Stomach (tissue), 9 donors: Measurements from ENCODE around the gene GUCY2F. TPM values are rescaled to one million over a fixed set of nuclear protein-coding genes. Genes with fewer than 3 reads are reported as not detected.

Source experiments
- DNase-seq, 2 donors: peaks; one replicate each; pipeline versions ENCODE4 v3.0.0 to v3.0.0-alpha.2; 2013 to 2019
- H3K27ac ChIP-seq, 5 donors: fragments of 200-600 bp in 4 of 5; sonication (generic) in 4 of 5; one replicate each; pipeline ENCODE4 v1.5.1; 2013 to 2019; ENCODE audit warnings: mild to moderate bottlenecking in 1 of 5, moderate library complexity in 1 of 5
- H3K27me3 ChIP-seq, 3 donors: fragments of 200-600 bp; sonication (generic); one replicate each; pipeline ENCODE4 v1.5.1; 2017 to 2019; ENCODE audit warnings: mixed run types in 1 of 3
- H3K36me3 ChIP-seq, 4 donors: fragments of 200-600 bp; sonication (generic); 1 replicate in 3 of 4; 2 replicates in 1 of 4; pipeline ENCODE4 v1.5.1; 2016 to 2019
- H3K4me1 ChIP-seq, 4 donors: fragments of 200-600 bp; sonication (generic); one replicate each; pipeline ENCODE4 v1.5.1; 2016 to 2019
- H3K4me3 ChIP-seq, 4 donors: fragments of 200-600 bp; sonication (generic) in 3 of 4; one replicate each; pipeline ENCODE4 v1.5.1; 2016 to 2019; ENCODE audit warnings: mild to moderate bottlenecking in 1 of 4
- H3K9me3 ChIP-seq, 4 donors: fragments of 200-600 bp; sonication (generic); one replicate each; pipeline ENCODE4 v1.5.1; 2016 to 2019
- EP300 ChIP-seq: sonication (generic); formaldehyde crosslinking; IDR thresholded peaks from one replicate; pipeline ENCODE4 v1.6.1; 2017; ENCODE audit warnings: antibody characterized with exemption
- POLR2A ChIP-seq, 4 donors: fragments of 450-650 bp; IDR thresholded peaks; one replicate each; pipeline ENCODE4 v1.6.1; 2016; ENCODE audit warnings: antibody characterized with exemption in 4 of 4, control low read depth in 2 of 4, mild to moderate bottlenecking in 1 of 4, moderate library complexity in 1 of 4
- POLR2AphosphoS5 ChIP-seq, 3 donors: sonication (generic); formaldehyde crosslinking; IDR thresholded peaks; one replicate each; pipeline ENCODE4 v1.6.1; 2016; ENCODE audit warnings: antibody characterized with exemption in 3 of 3
- WGBS, 5 donors: extraction: QIAGEN DNeasy Blood & Tissue Kit in 3 of 5; methylation state at CpG; one replicate each; pipeline versions ENCODE4 v1.1.5 to v1.1.7; 2013 to 2018; 5-methylcytosine and 5-hydroxymethylcytosine counted together
- intact Hi-C: fragments of 100-400 bp; cut with DNase I; formaldehyde crosslinking; loops from one replicate; pipeline ENCODE4 v1.15.1; 2023; ENCODE audit warnings: low total_unique reads
- polyA plus RNA-seq, 3 donors: library from polyadenylated mRNA; stranded (reverse); fragments of 200-250 nt; gene quantifications; one replicate each; pipeline ENCODE4 v1.2.3, GENCODE V29; 2013
- total RNA-seq, 5 donors: library from RNA; depleted of rRNA; stranded (reverse); fragments of >200 nt; gene quantifications; one replicate each; pipeline versions ENCODE4 v1.1.0 to v1.2.3, GENCODE V29; 2014 to 2016
- TF ChIP-seq, protein P1 (sequence below), 7 experiments: fragments of 450-650 bp in 4 of 7; fragments of 200-600 bp in 3 of 7; sonication (generic) in 3 of 7; IDR thresholded peaks; one replicate each; pipeline ENCODE4 v1.5.1; 2016 to 2019; ENCODE audit warnings: antibody characterized with exemption in 7 of 7, control low read depth in 2 of 7, mild to moderate bottlenecking in 1 of 7
- donor health status: healthy with polysubstance abuse.
- donor health status: Bipolar disorder and iron deficiency.
- donor health status: healthy.

Gene GUCY2F
- total and polyA plus RNA-seq, 8 donors = not detected

GRCh38 chrX:109498434-109498833 is 16.5 kb upstream of the GUCY2F start:
- DNase-seq = no peak
- Histone ChIP-seq H3K27ac (no peak overlapping the region), H3K4me1 (no peaks in the 10 kb centered on the region), H3K9me3 (no peaks in the 10 kb centered on the region), H3K27me3 (no peaks in the 10 kb centered on the region), H3K4me3 (no peak overlapping the region), H3K36me3 (no peaks in the 10 kb centered on the region)
- intact Hi-C loops = no loop called here
- WGBS, 5 donors = 57 to 85% (median 64%) methylated on average over 1 of the region's 1 CpG
- TF ChIP-seq, protein P1, sequence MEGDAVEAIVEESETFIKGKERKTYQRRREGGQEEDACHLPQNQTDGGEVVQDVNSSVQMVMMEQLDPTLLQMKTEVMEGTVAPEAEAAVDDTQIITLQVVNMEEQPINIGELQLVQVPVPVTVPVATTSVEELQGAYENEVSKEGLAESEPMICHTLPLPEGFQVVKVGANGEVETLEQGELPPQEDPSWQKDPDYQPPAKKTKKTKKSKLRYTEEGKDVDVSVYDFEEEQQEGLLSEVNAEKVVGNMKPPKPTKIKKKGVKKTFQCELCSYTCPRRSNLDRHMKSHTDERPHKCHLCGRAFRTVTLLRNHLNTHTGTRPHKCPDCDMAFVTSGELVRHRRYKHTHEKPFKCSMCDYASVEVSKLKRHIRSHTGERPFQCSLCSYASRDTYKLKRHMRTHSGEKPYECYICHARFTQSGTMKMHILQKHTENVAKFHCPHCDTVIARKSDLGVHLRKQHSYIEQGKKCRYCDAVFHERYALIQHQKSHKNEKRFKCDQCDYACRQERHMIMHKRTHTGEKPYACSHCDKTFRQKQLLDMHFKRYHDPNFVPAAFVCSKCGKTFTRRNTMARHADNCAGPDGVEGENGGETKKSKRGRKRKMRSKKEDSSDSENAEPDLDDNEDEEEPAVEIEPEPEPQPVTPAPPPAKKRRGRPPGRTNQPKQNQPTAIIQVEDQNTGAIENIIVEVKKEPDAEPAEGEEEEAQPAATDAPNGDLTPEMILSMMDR (IDR thresholded peaks at IDR 0.05) = no peak
- no peak for TF ChIP-seq POLR2AphosphoS5 (IDR thresholded peaks at IDR 0.05)
- no peak for TF ChIP-seq POLR2A (IDR thresholded peaks at IDR 0.05)
- no peak for TF ChIP-seq EP300

DNA sequence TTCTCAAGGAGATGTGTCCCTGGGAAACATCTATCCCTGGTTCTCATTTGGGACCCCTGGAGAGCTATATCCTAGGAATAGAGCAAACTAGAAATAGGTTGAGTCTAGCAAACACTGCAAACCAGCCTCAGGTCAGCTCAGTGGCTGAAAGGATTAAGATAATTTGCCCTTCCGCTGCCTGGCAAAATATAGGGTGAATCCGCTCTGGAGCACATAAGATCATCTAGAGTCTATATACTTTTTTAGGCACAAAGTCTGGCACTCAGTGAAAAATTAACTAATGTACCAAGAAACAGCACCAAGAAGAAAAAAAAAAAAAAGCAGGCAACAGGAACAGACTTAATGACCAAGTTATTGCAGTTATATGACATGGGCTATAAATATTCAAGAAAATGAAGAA is 7.3 kb upstream of the GUCY2F start:
- 70 to 91% (median 82%) methylated on average over 2 of the region's 2 CpGs for WGBS, 5 donors
- no peaks in the 10 kb centered on the region for H3K36me3 ChIP-seq
- H3K4me3 ChIP-seq = no peak overlapping the region
- intact Hi-C loops = loop anchor here (10.0 kb wide), 1 partner anchor 136 kb away; the partner anchor contains the start of gene KCNE5
- TF ChIP-seq EP300 (no peak), POLR2AphosphoS5 (IDR thresholded peaks at IDR 0.05) (no peak), POLR2A (IDR thresholded peaks at IDR 0.05) (no peak)
- TF ChIP-seq, protein P1 (IDR thresholded peaks at IDR 0.05) = no peak
- no peaks in the 10 kb centered on the region for H3K4me1 ChIP-seq
- H3K27ac ChIP-seq = no peak overlapping the region
- no peaks in the 10 kb centered on the region for H3K9me3 ChIP-seq
- DNase-seq = no peak
- no peaks in the 10 kb centered on the region for H3K27me3 ChIP-seq

DNA sequence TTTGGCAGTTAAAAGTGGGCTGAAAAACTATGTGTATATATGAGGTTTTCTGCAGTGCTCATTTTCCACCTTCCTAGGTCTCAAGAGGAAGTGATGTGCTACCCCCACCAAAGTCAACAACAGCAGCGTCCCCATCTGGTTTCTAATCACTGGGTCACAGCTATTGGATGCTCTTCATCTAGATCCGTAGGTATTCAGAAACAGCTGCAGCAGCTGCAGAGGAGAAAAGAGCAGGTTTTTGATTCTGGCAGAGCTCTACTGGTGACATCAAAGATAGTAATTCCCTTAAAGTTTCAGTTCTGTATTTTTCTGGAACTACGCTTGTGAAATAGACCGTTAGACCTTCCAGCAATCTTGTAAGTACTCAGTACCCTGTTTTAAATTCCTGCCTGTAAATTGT is 5.8 kb upstream of the GUCY2F start:
- DNase-seq = peak in 1 of 2 donors; percentile 2
- Histone ChIP-seq H3K4me1 (no peaks in the 10 kb centered on the region), H3K36me3 (no peaks in the 10 kb centered on the region), H3K27ac (no peak overlapping the region), H3K4me3 (no peak overlapping the region), H3K9me3 (no peaks in the 10 kb centered on the region), H3K27me3 (no peaks in the 10 kb centered on the region)
- intact Hi-C loops = loop anchor here (10.0 kb wide), 1 partner anchor 137 kb away; the partner anchor contains the start of gene KCNE5
- 33 to 47% (median 40%) methylated on average over 4 of the region's 4 CpGs for WGBS, 5 donors
- TF ChIP-seq POLR2A (IDR thresholded peaks at IDR 0.05) = no peak
- TF ChIP-seq POLR2AphosphoS5 (IDR thresholded peaks at IDR 0.05) = no peak
- no peak for TF ChIP-seq EP300
- TF ChIP-seq, protein P1 (IDR thresholded peaks at IDR 0.05) = no peak

GRCh38 chrX:109485470-109486340 is 3.8 kb upstream of the GUCY2F start:
- TF ChIP-seq POLR2A (IDR thresholded peaks at IDR 0.05) = no peak
- TF ChIP-seq, protein P1 (IDR thresholded peaks at IDR 0.05) = peak in 5 of 7 experiments; percentile 71 to 96 (median 92)
- H3K27ac ChIP-seq = no peak overlapping the region

More at GRCh38 chrX:109485470-109486340, 3.8 kb upstream of the GUCY2F start:
- no peak overlapping the region for H3K4me3 ChIP-seq
- H3K36me3 ChIP-seq = no peaks in the 10 kb centered on the region
- 9 to 12% (median 11%) methylated on average over 9 of the region's 9 CpGs for WGBS, 5 donors
- no peaks in the 10 kb centered on the region for H3K9me3 ChIP-seq
- H3K27me3 ChIP-seq = no peaks in the 10 kb centered on the region
- H3K4me1 ChIP-seq = no peaks in the 10 kb centered on the region
- DNase-seq = peak; percentile 72 to 86
- intact Hi-C loops = loop anchor here (10.0 kb wide), 1 partner anchor 139 kb away; the partner anchor contains the start of gene KCNE5
